KMS-11 (cell line): ENCODE results near the gene SCFD2.

ENCODE experiments used
- H2AFZ ChIP-seq: fragments of 200-600 bp; sonication (generic); 2 replicates; pipeline ENCODE4 v1.6.1; 2016; ENCODE audit warnings: antibody characterized with exemption, mixed run types, low read depth
- H3K27ac ChIP-seq: fragments of 200-600 bp; sonication (generic); 2 replicates; pipeline ENCODE4 v1.6.1; 2016; ENCODE audit warnings: mild to moderate bottlenecking, mixed run types
- H3K27me3 ChIP-seq: fragments of 200-600 bp; sonication (generic); 2 replicates; pipeline ENCODE4 v1.6.1; 2017; ENCODE audit warnings: mild to moderate bottlenecking, low read depth, mixed run types, moderate library complexity; ENCODE audit not compliant: insufficient read depth
- H3K36me3 ChIP-seq: fragments of 200-600 bp; sonication (generic); 2 replicates; pipeline ENCODE4 v1.6.1; 2017; ENCODE audit warnings: mild to moderate bottlenecking, mixed run types; ENCODE audit not compliant: insufficient read depth
- H3K4me1 ChIP-seq: fragments of 200-600 bp; sonication (generic); 2 replicates; pipeline ENCODE4 v1.6.1; 2016; ENCODE audit warnings: mild to moderate bottlenecking, low read depth, mixed run types; ENCODE audit not compliant: poor library complexity, severe bottlenecking
- H3K4me2 ChIP-seq: fragments of 200-600 bp; sonication (generic); 2 replicates; pipeline ENCODE4 v1.7.0; 2016; ENCODE audit warnings: mild to moderate bottlenecking, mixed run types
- H3K4me3 ChIP-seq: fragments of 200-600 bp; sonication (generic); IDR thresholded peaks from 2 replicates; pipeline ENCODE4 v1.6.1; 2017; ENCODE audit warnings: low read depth, low read length, mixed read lengths; ENCODE audit not compliant: insufficient read depth
- H3K79me2 ChIP-seq: fragments of 200-600 bp; sonication (generic); 2 replicates; pipeline ENCODE4 v1.6.1; 2016; ENCODE audit warnings: low read depth, mixed run types; ENCODE audit not compliant: insufficient read depth
- H3K9ac ChIP-seq: fragments of 200-600 bp; sonication (generic); 2 replicates; pipeline ENCODE4 v1.6.1; 2016; ENCODE audit warnings: mild to moderate bottlenecking, mixed run types
- H4K20me1 ChIP-seq: fragments of 200-600 bp; sonication (generic); 2 replicates; pipeline ENCODE4 v1.6.1; 2016; ENCODE audit warnings: mild to moderate bottlenecking, mixed run types; ENCODE audit not compliant: insufficient read depth
- CTCF ChIP-seq: fragments of 200-600 bp; sonication (generic); conservative IDR thresholded peaks from 2 replicates; pipeline ENCODE4 v1.6.1; 2017; ENCODE audit warnings: low read depth, mild to moderate bottlenecking, antibody characterized with exemption, low read length, moderate library complexity, mixed read lengths

Gene SCFD2

GRCh38 chr4:52956691-52957090 is 409.2 kb downstream of the SCFD2 start:
- Histone ChIP-seq H3K27ac (peak overlapping the region; percentile 66), H3K4me2 (peak overlapping the region; percentile 50)
- TF ChIP-seq CTCF: no peak

GRCh38 chr4:52954560-52955170 is 411.2 kb downstream of the SCFD2 start:
- Histone ChIP-seq H3K4me3 (no peak overlapping the region), H3K79me2 (no peaks in the 10 kb centered on the region), H4K20me1 (no peaks in the 10 kb centered on the region), H3K4me2 (no peak overlapping the region), H2AFZ (no peak overlapping the region), H3K36me3 (no peaks in the 10 kb centered on the region), H3K27me3 (no peaks in the 10 kb centered on the region), H3K9ac (no peak overlapping the region), H3K27ac (no peak overlapping the region), H3K4me1 (peaks cover 30% of the 10 kb centered on the region)
- TF ChIP-seq CTCF: no peak

More at GRCh38 chr4:52956691-52957090, 409.2 kb downstream of the SCFD2 start:
- Histone ChIP-seq H2AFZ (no peak overlapping the region; the same call in 1 of the 2 replicates), H3K36me3 (no peaks in the 10 kb centered on the region), H3K4me1 (peaks cover 30% of the 10 kb centered on the region), H3K9ac (peak overlapping the region; percentile 3; the same call in 1 of the 2 replicates), H3K4me3 (no peak overlapping the region), H3K27me3 (no peaks in the 10 kb centered on the region), H4K20me1 (no peaks in the 10 kb centered on the region), H3K79me2 (no peaks in the 10 kb centered on the region)

GRCh38 chr4:52952540-52952939 is 413.3 kb downstream of the SCFD2 start:
- Histone ChIP-seq H3K9ac (no peak overlapping the region), H2AFZ (no peak overlapping the region), H3K27ac (no peak overlapping the region), H3K4me2 (no peak overlapping the region), H3K27me3 (no peaks in the 10 kb centered on the region), H3K4me1 (peaks cover 20% of the 10 kb centered on the region), H3K36me3 (no peaks in the 10 kb centered on the region), H4K20me1 (no peaks in the 10 kb centered on the region), H3K4me3 (no peak overlapping the region), H3K79me2 (no peaks in the 10 kb centered on the region)
- no peak for TF ChIP-seq CTCF

GRCh38 chr4:52951016-52951415 is 414.8 kb downstream of the SCFD2 start:
- Histone ChIP-seq H4K20me1 (no peaks in the 10 kb centered on the region), H3K4me1 (peaks cover 6% of the 10 kb centered on the region), H2AFZ (no peak overlapping the region), H3K4me3 (no peak overlapping the region), H3K9ac (no peak overlapping the region), H3K27me3 (no peaks in the 10 kb centered on the region), H3K36me3 (no peaks in the 10 kb centered on the region), H3K4me2 (no peak overlapping the region), H3K27ac (no peak overlapping the region), H3K79me2 (no peaks in the 10 kb centered on the region)
- TF ChIP-seq CTCF: no peak
